ENCODE results near the gene SLC6A20. TPM values are rescaled to one million over a fixed set of nuclear protein-coding genes. Genes with fewer than 3 reads are reported as not detected.
"Not testable (repeated sequence)": the region's sequence is repeated elsewhere in the genome, so short reads cannot be mapped to it uniquely, and the experiment has no call there.

Gene SLC6A20
- total RNA-seq, 2 experiments from 2014 or later: not detected

GRCh38 chr3:45772341-45773035 is 23.8 kb downstream of the SLC6A20 start:
- peaks cover 1% of the 10 kb centered on the region for H3K9me3 Mint-ChIP-seq
- H3K27me3 Mint-ChIP-seq: peaks cover 55% of the 10 kb centered on the region
- no peak for DNase-seq

GRCh38 chr3:45771831-45772230 is 24.5 kb downstream of the SLC6A20 start:
- Mint-ChIP-seq H3K9me3 (peaks cover 2% of the 10 kb centered on the region), H3K36me3 (peaks cover 4% of the 10 kb centered on the region), H3K27ac (no peak overlapping the region), H3K4me3 (no peak overlapping the region), H3K4me1 (peaks cover 15% of the 10 kb centered on the region), H3K27me3 (peaks cover 59% of the 10 kb centered on the region)
- no peak for ATAC-seq (ENCODE audit: low read depth)
- no peak for DNase-seq
- POLR2A ChIA-PET: no interaction called here

More at GRCh38 chr3:45772341-45773035, 23.8 kb downstream of the SLC6A20 start:
- Mint-ChIP-seq H3K27ac (no peak overlapping the region), H3K4me1 (peaks cover 16% of the 10 kb centered on the region), H3K36me3 (peaks cover 1% of the 10 kb centered on the region), H3K4me3 (peak overlapping the region; percentile 12)
- peak; percentile 74 for ATAC-seq (ENCODE audit: low read depth)
- POLR2A ChIA-PET: no interaction called here

- Mint-ChIP-seq H3K27me3 (peaks cover 59% of the 10 kb centered on the region), H3K9me3 (peaks cover 2% of the 10 kb centered on the region), H3K4me1 (peaks cover 15% of the 10 kb centered on the region), H3K4me3 (no peak overlapping the region), H3K36me3 (peaks cover 4% of the 10 kb centered on the region), H3K27ac (no peak overlapping the region)
- ATAC-seq (ENCODE audit: low read depth) (no peak), DNase-seq (no peak)
- POLR2A ChIA-PET: no interaction called here
These were observed 25.1 kb downstream of the SLC6A20 start for GRCh38 chr3:45771166-45771775.

- peaks cover 42% of the 10 kb centered on the region for H3K27me3 Mint-ChIP-seq
- H3K27ac Mint-ChIP-seq: no peak overlapping the region
- DNase-seq (no peak), ATAC-seq (ENCODE audit: low read depth) (no peak)
- peaks cover 4% of the 10 kb centered on the region for H3K36me3 Mint-ChIP-seq
- H3K4me3 Mint-ChIP-seq: no peak overlapping the region
- POLR2A ChIA-PET: no interaction called here
- H3K4me1 Mint-ChIP-seq: peaks cover 3% of the 10 kb centered on the region
- peaks cover 2% of the 10 kb centered on the region for H3K9me3 Mint-ChIP-seq
These were observed 30.4 kb downstream of the SLC6A20 start for GRCh38 chr3:45765958-45766357.

GRCh38 chr3:45765266-45765851 is 31.0 kb downstream of the SLC6A20 start:
- ATAC-seq (ENCODE audit: low read depth): no peak
- Mint-ChIP-seq H3K27me3 (peaks cover 38% of the 10 kb centered on the region), H3K9me3 (peaks cover 2% of the 10 kb centered on the region), H3K4me1 (peaks cover 3% of the 10 kb centered on the region), H3K4me3 (no peak overlapping the region), H3K36me3 (peaks cover 4% of the 10 kb centered on the region), H3K27ac (no peak overlapping the region)
- no peak for DNase-seq
- POLR2A ChIA-PET: no interaction called here

- ATAC-seq (ENCODE audit: low read depth) (no peak), DNase-seq (no peak)
- H3K27me3 Mint-ChIP-seq: peaks cover 17% of the 10 kb centered on the region
- H3K9me3 Mint-ChIP-seq: peaks cover 2% of the 10 kb centered on the region
- no peak overlapping the region for H3K27ac Mint-ChIP-seq
- POLR2A ChIA-PET: interaction anchor here (0.6 kb wide), 1 partner anchor 446 kb away, joined by 6 read pairs; no protein-coding TSS in a partner anchor
- H3K4me1 Mint-ChIP-seq: peaks cover 3% of the 10 kb centered on the region
- H3K4me3 Mint-ChIP-seq: no peak overlapping the region
- H3K36me3 Mint-ChIP-seq: peaks cover 4% of the 10 kb centered on the region
These were observed 33.0 kb downstream of the SLC6A20 start for GRCh38 chr3:45763303-45763675.

GRCh38 chr3:45762647-45763302 is 33.6 kb downstream of the SLC6A20 start:
- peaks cover 14% of the 10 kb centered on the region for H3K27me3 Mint-ChIP-seq
- H3K27ac Mint-ChIP-seq: no peak overlapping the region
- peaks cover 3% of the 10 kb centered on the region for H3K4me1 Mint-ChIP-seq
- DNase-seq (no peak), ATAC-seq (ENCODE audit: low read depth) (no peak)
- POLR2A ChIA-PET: no interaction called here
- H3K4me3 Mint-ChIP-seq: no peak overlapping the region
- H3K9me3 Mint-ChIP-seq: peaks cover 2% of the 10 kb centered on the region
- peaks cover 4% of the 10 kb centered on the region for H3K36me3 Mint-ChIP-seq

- H3K4me3 Mint-ChIP-seq: no peak overlapping the region
- H3K9me3 Mint-ChIP-seq: no peaks in the 10 kb centered on the region
These were observed 34.5 kb downstream of the SLC6A20 start for GRCh38 chr3:45761831-45762230.

GRCh38 chr3:45760878-45761711 is 35.2 kb downstream of the SLC6A20 start:
- ATAC-seq (ENCODE audit: low read depth) (peak; percentile 71), DNase-seq (peak; percentile 49)
- H3K27me3 Mint-ChIP-seq: peaks cover 7% of the 10 kb centered on the region
- H3K4me3 Mint-ChIP-seq: no peak overlapping the region
- peaks cover 3% of the 10 kb centered on the region for H3K4me1 Mint-ChIP-seq
- no peaks in the 10 kb centered on the region for H3K9me3 Mint-ChIP-seq
- POLR2A ChIA-PET: no interaction called here
- no peak overlapping the region for H3K27ac Mint-ChIP-seq
- H3K36me3 Mint-ChIP-seq: no peaks in the 10 kb centered on the region

More at GRCh38 chr3:45761831-45762230, 34.5 kb downstream of the SLC6A20 start:
- H3K36me3 Mint-ChIP-seq: no peaks in the 10 kb centered on the region
- H3K4me1 Mint-ChIP-seq: peaks cover 3% of the 10 kb centered on the region
- POLR2A ChIA-PET: no interaction called here
- no peak for DNase-seq
- peaks cover 7% of the 10 kb centered on the region for H3K27me3 Mint-ChIP-seq
- H3K27ac Mint-ChIP-seq: no peak overlapping the region
- ATAC-seq (ENCODE audit: low read depth): no peak

GRCh38 chr3:45759851-45760250 is 36.5 kb downstream of the SLC6A20 start:
- no peak for ATAC-seq (ENCODE audit: low read depth)
- Mint-ChIP-seq H3K36me3 (no peaks in the 10 kb centered on the region), H3K4me1 (peaks cover 3% of the 10 kb centered on the region)

GRCh38 chr3:45758871-45759270 is 37.5 kb downstream of the SLC6A20 start:
- Mint-ChIP-seq H3K27ac (no peak overlapping the region), H3K4me3 (no peak overlapping the region), H3K4me1 (peaks cover 3% of the 10 kb centered on the region), H3K27me3 (peaks cover 5% of the 10 kb centered on the region), H3K9me3 (no peaks in the 10 kb centered on the region), H3K36me3 (no peaks in the 10 kb centered on the region)
- POLR2A ChIA-PET: no interaction called here
- DNase-seq (no peak), ATAC-seq (ENCODE audit: low read depth) (no peak)

More at GRCh38 chr3:45759851-45760250, 36.5 kb downstream of the SLC6A20 start:
- Mint-ChIP-seq H3K9me3 (no peaks in the 10 kb centered on the region), H3K4me3 (no peak overlapping the region), H3K27ac (no peak overlapping the region), H3K27me3 (peaks cover 5% of the 10 kb centered on the region)
- no peak for DNase-seq
- POLR2A ChIA-PET: no interaction called here

- H3K27ac Mint-ChIP-seq; H3K9me3 Mint-ChIP-seq; ATAC-seq (ENCODE audit: low read depth); H3K27me3 Mint-ChIP-seq; DNase-seq; H3K36me3 Mint-ChIP-seq; H3K4me1 Mint-ChIP-seq; H3K4me3 Mint-ChIP-seq; POLR2A ChIA-PET: not testable (repeated sequence)
These were observed 39.2 kb downstream of the SLC6A20 start for GRCh38 chr3:45757141-45757540.

- Mint-ChIP-seq H3K9me3 (no peaks in the 10 kb centered on the region), H3K27me3 (peaks cover 5% of the 10 kb centered on the region), H3K36me3 (no peaks in the 10 kb centered on the region), H3K27ac (no peak overlapping the region), H3K4me3 (no peak overlapping the region), H3K4me1 (no peaks in the 10 kb centered on the region)
- ATAC-seq (ENCODE audit: low read depth) (no peak), DNase-seq (no peak)
- POLR2A ChIA-PET: no interaction called here
These were observed 40.3 kb downstream of the SLC6A20 start for GRCh38 chr3:45756055-45756454.

All from activated naive CD8-positive, alpha-beta T cell treated with anti-CD3 and anti-CD28 coated beads, Interleukin-2, amount 10 ng/mL, durations not matched to agents 7 days and 5 days (primary cell).